ENCODE measurements around the gene CD40. TPM values are rescaled to one million over a fixed set of nuclear protein-coding genes. Genes with fewer than 3 reads are reported as not detected.
A peak's percentile ranks its signal among the peaks of the same experiment; 100 is the strongest.

The CD40 gene
- total and polyA plus RNA-seq, 12 donors: 4.5 to 20.5 (median 9.4) TPM

GRCh38 chr20:46108976-46109375 lies 9.1 kb upstream of the CD40 start:
- no peak overlapping the region for H3K27ac ChIP-seq
- TF ChIP-seq POLR2A (IDR thresholded peaks at IDR 0.05) (no peak), CTCF (IDR thresholded peaks at IDR 0.05) (no peak)
- H3K9me3 ChIP-seq (replicated peaks in 1 of 3): no peaks in the 10 kb centered on the region
- H3K36me3 ChIP-seq (replicated peaks in 1 of 2): no peaks in the 10 kb centered on the region
- WGBS, 4 donors: 67 to 86% (median 85%) methylated on average over 6 to 14 of the region's 14 CpGs
- no peaks in the 10 kb centered on the region for H3K27me3 ChIP-seq
- intact Hi-C loops (cut with DNase I): no loop called here
- DNase-seq: no peak
- H3K4me1 ChIP-seq (replicated peaks in 1 of 2): no peaks in the 10 kb centered on the region
- no peak overlapping the region for H3K4me3 ChIP-seq

- peak in 6 of 7 donors; percentile 34 to 70 (median 50) for DNase-seq
- no peaks in the 10 kb centered on the region for H3K27me3 ChIP-seq
- H3K36me3 ChIP-seq (replicated peaks in 1 of 2): no peaks in the 10 kb centered on the region
- no peaks in the 10 kb centered on the region for H3K9me3 ChIP-seq (replicated peaks in 1 of 3)
- intact Hi-C loops (cut with DNase I): no loop called here
- H3K4me1 ChIP-seq (replicated peaks in 1 of 2): no peaks in the 10 kb centered on the region
- H3K4me3 ChIP-seq: no peak overlapping the region
- peak overlapping the region in 1 of 5 donors; percentile 3 for H3K27ac ChIP-seq
- no peak for TF ChIP-seq CTCF (IDR thresholded peaks at IDR 0.05)
- no peak for TF ChIP-seq POLR2A (IDR thresholded peaks at IDR 0.05)
- 45 to 52% (median 48%) methylated on average over 5 of the region's 5 CpGs for whole genome bisulfite sequencing, 4 donors
Observed at GRCh38 chr20:46111028-46111835, 6.9 kb upstream of the CD40 start.

- no peak for DNase-seq
- H3K27ac ChIP-seq: no peak overlapping the region
- H3K36me3 ChIP-seq (replicated peaks in 1 of 2): no peaks in the 10 kb centered on the region
- no peaks in the 10 kb centered on the region for H3K4me1 ChIP-seq (replicated peaks in 1 of 2)
- H3K27me3 ChIP-seq: no peaks in the 10 kb centered on the region
- no peaks in the 10 kb centered on the region for H3K9me3 ChIP-seq (replicated peaks in 1 of 3)
- H3K4me3 ChIP-seq: no peak overlapping the region
- intact Hi-C loops (cut with DNase I): no loop called here
- TF ChIP-seq POLR2A (IDR thresholded peaks at IDR 0.05) (no peak), CTCF (IDR thresholded peaks at IDR 0.05) (no peak)
Observed at GRCh38 chr20:46111836-46112212, 6.3 kb upstream of the CD40 start.

GRCh38 chr20:46112430-46113112 lies 5.5 kb upstream of the CD40 start:
- 75 to 78% (median 77%) methylated on average over 10 of the region's 10 CpGs for WGBS, 4 donors
- Histone ChIP-seq H3K27me3 (no peaks in the 10 kb centered on the region), H3K27ac (no peak overlapping the region), H3K9me3 (replicated peaks in 1 of 3) (no peaks in the 10 kb centered on the region), H3K36me3 (replicated peaks in 1 of 2) (no peaks in the 10 kb centered on the region), H3K4me3 (no peak overlapping the region), H3K4me1 (replicated peaks in 1 of 2) (peaks cover 0 to 6% of the 10 kb centered on the region in 2 donors)
- DNase-seq: no peak
- TF ChIP-seq CTCF (IDR thresholded peaks at IDR 0.05) (no peak), POLR2A (IDR thresholded peaks at IDR 0.05) (no peak)
- intact Hi-C loops (cut with DNase I): no loop called here
